GM18499 (cell line): ENCODE measurements around the gene RPL21.
"Not testable (repeated sequence)": the region's sequence is repeated elsewhere in the genome, so short reads cannot be mapped to it uniquely, and the experiment has no call there.

Source experiments
- ATAC-seq: cut with Tn5 transposase; IDR thresholded peaks from one replicate; pipeline ENCODE4 v1.9.1; 2021; ENCODE audit warnings: moderate number of reproducible peaks; ENCODE audit not compliant: insufficient read depth, unreplicated experiment

RPL21 gene

DNA sequence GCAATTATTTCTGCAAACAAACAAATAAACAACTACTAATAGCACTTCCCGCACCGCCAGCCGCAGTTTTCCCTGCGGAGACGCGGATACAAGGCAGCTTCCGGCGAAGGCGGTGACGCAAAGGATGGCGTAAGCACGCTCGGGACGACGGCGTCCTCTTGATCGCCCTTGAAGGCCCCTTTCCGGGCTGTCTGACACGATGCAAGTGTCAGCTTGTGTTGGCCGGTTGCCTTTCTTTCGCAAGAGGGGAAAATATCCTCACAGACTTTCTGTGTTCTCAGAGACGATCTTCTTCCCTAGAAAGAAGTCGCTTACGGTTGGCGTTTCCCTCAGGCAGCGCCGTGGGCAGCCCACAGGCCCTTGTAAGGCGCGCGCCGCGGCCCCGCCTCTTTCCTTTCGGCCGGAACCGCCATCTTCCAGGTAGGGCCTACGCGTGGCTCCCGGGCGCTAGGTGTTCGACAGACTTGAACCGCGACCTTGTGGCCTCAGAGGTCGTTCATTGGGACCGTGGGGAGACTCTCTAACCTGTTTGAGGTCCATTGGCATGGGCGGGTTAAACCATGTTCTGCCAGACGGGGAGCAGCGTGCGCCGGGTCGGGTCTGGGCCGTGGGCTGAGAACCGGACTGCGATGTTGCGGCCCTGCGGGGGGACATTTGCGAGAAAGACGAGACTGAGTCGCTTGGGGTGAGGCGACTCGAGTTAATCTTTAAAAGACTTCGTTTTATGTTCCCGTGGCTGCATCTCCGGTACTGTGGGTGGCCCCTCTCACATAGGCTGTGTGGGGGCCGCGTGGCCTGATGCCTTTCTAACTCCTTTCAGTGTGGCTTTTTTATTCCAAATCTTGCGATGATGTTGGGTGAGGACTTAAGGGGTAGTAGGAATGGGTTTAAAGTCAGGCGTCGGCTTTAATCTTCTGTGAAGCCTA is at the start of gene RPL21:
RPL21 (plus strand) TSS at position 393 of the 926 bp plus-strand sequence. CDS start 2,219 bp downstream, outside the sequence.
- peak; percentile 68 for ATAC-seq

DNA sequence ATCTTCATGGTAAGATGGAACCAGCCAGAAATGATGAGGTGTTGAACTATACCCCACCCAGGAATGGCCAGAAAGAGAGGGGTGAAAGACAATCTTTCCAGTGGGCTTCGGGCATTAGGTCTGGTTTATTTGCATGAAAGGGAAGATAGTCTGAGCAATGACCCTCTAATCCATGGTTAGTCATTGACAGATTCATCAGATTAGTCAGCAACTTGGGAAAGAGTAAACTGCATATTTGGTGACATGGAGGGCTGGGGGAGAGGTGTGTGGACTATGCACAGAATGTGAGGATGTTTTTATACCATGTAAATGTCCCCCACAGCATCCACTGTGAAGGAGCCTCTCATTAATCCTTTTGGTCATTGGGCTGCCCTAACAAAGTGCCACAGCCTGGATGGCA is 49.7 kb upstream of the RPL21 start:
- ATAC-seq, result no peak

DNA sequence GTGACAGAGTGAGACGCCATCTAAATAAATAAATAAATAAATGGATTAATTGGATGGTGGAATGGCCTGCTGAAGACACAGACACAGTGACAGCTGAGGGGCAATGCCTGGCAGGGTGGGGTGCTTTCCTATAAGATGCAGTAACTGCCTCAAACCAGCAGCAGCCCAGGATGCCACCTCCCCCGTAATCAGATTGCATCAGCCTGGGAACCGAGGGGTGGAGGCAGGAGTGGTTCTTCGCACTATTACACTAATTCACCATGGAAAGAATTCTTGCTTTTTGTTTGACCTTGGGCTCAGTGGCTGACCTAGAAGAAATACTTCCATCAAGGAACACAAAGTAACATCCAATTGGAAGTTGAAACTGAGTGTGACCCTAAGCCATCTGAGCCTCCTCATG is 48.2 kb upstream of the RPL21 start:
- no peak for ATAC-seq

DNA sequence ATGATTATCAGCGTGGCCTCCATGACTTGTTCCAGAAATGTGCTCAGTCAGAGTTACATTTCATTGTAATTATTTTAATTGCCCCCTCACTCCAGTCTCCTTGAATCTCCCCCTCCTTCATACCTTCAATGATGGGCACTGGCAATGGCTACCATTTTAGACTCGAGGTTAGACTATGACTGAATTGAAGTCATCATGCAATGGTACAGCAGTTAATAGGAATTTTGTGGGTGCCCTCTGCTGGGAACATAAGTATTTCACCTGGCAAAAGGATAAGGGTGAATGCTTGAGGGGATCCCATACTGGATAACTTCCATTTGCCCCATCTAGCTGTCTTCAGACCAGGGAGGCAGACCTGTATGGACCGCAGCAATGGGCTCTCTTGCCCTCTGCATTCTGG is 47.5 kb upstream of the RPL21 start:
- ATAC-seq, result no peak

DNA sequence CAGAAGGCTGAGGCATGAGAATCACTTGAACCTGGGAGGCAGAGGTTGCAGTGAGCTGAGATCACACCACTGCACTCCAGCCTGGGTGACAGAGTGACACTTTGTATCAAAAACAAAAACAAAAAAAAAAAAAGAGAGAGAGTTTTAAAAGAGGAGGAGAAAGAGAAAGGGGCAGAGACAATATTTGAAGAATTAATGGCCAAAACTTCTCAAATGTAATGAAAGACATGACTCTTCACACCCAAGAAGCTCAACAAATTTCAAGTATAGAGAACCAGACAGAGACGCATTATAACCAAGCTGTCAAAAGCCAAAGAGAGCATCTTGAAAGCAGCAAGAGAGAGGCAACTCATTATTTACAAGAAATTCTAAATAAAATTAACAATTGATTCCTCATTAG is 42.8 kb upstream of the RPL21 start:
- ATAC-seq, result no peak

GRCh38 chr13:27211271-27211670 is 40.1 kb upstream of the RPL21 start:
- no peak for ATAC-seq

DNA sequence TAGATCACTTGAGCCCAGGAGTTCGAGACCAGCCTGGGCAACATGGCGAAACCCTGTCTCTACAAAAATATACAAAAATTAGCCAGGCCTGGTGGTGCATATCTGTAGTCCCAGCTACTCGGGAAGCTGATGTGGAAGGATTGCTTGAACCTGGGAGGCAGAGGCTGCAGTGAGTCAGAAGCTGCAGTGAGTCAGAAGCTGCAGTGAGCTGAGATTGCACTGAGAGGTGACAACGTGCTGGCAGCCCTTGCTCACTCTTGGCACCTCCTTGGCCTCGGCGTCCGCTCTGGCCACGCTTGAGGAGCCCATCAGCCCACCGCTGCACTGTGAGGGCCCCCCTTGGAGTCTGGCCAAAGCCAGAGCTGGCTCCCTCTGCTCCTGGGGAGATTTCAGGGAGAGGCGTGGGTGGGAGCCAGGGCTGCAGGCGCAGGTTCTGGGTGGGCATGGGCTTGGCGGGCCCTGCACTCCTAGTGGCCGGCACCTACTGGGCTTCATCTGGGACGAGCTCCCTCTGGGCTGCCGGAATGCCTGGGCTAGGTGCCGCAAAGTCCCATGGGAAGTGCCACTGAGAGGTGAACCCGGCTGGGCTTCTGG is 39.5 kb upstream of the RPL21 start:
- ATAC-seq, result no peak

DNA sequence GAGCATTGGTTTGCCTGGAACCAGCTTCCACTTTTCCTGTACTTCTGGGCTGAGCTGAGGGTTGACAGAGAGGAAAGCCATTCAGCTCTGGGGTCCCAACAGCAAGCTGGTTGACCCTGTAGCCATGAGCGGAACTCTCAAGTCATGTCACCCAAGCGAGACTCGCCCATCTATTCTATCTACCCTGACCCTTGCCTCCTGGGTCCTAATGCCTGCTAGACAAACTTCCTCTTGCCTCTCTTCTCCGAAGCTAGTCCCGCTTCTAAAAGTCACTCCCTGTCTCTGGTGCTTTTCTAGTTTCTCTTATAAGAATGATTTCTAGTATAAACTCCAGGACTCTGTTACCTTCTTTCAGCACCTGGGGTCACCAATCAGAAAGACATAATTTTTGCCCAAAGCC is 38.0 kb upstream of the RPL21 start:
- ATAC-seq, result not testable (repeated sequence)

GRCh38 chr13:27217791-27218190 is 33.6 kb upstream of the RPL21 start:
- ATAC-seq, result not testable (repeated sequence)

- not testable (repeated sequence) for ATAC-seq
These were observed 32.5 kb upstream of the RPL21 start for GRCh38 chr13:27218861-27219260.

DNA sequence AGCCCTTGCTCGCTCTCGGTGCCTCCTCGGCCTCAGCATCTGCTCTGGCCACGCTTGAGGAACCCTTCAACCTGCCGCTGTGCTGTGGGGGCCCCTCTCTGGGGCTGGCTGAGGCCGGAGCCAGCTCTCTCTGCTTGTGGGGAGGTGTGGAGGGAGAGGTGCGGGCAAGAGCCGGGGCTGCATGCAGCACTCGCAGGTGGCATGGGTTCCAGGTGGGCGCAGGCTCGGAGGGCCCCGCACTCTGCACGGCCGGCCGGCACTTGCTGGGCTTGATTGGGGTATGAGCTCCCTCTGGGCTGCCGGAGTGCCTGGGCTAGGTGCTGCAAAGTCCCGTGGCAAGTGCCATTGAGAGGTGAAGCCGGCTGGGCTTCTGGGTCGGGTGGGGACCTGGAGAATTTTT is 31.7 kb upstream of the RPL21 start:
- ATAC-seq, result no peak

GRCh38 chr13:27222100-27222499 is 29.3 kb upstream of the RPL21 start:
- not testable (repeated sequence) for ATAC-seq

GRCh38 chr13:27226991-27227390 is 24.4 kb upstream of the RPL21 start:
- ATAC-seq, result no peak

DNA sequence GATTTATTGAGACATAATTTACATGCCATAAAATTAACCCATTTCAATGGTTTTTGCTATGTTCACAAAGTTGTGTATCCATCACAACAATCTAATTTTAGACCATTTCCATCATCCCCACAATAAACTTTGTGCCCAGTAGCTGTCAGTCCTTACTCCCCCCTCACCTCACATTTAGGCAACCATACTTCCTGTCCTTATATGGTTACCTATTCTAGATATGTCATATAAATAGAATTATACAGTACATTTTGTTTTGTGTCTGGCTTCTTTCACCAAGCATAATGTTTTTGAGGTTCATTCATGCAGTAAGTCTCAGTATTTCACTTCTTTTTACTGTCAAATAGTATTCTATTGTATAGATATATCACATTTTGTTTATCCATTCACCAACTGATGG is 23.2 kb upstream of the RPL21 start:
- no peak for ATAC-seq

DNA sequence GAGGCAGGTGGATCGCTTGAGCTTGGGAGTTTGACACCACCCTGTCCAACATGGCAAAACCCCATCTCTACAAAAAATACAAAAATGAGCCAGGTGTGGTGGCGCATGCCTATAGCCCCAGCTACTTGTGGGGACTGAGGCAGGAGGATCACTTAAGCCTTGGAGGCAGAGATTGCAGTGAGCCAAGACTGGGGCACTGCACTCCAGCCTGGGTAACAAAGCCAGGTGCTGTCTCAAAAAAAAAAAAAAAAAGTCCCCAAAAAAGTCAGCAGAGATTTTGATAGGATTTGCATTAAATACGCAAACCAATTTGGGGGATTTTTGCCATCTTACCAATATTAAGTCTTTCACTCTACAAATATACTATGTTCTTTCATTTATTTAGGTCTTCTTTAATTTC is 21.7 kb upstream of the RPL21 start:
- ATAC-seq, result no peak

DNA sequence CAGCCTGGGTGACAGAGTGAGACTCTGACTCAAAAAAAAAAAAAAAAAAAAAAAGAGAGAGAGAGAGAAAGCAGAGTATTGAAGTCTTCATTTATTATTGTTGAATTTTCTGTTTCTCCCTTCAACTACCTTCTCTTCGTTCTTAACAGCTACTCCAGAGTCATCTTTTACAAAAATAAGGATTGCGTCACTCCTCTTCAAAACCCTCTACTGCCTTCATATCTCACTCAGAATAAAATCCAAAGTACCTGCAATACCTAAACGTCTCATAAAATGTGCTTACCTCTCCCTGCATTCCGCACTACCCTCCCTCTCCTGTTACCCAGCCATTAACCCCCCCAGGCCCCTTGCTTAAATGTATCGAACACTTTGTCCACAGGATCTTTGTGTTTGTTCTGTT is 17.4 kb upstream of the RPL21 start:
- no peak for ATAC-seq

DNA sequence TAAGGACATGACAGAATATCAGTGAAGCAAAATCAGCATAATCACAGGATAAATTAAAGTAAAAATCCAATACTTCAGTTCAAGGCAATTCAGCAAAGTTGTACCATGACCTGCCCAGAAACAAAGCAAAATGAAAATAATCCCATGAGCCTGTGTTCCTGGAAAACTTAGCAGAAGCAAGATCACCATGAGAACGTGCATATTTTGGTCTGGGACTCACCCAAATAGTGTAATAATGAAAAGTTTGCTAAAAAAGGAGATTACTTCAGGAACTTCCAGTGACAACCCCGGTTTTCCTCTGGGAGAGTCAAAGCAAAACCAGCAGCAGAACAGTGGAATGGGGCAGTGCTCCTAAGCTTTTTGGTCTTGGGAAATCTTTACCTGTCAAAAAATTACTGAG is 14.9 kb upstream of the RPL21 start:
- no peak for ATAC-seq

DNA sequence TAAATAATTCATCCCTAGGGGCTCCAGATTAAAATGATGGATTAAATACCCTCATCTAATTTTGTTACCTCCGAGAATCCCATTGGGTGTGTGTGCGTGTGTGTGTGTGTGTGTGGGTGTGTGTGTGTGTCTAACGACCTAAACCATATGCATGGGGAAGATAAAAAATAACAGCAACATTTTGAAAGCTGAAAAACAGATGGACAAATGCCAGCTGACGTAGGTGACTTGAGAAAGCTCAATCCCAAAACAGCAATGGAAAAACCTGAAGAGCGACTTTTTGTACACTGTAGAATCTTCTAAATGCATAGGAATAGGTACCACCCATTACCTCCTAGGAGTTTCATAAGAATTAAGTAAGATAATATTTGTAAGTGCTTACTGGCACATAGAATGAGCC is 8.7 kb upstream of the RPL21 start:
- no peak for ATAC-seq

GRCh38 chr13:27245610-27246009 is 5.7 kb upstream of the RPL21 start:
- no peak for ATAC-seq

GRCh38 chr13:27250833-27251165 is 559 bp upstream of the RPL21 start:
- ATAC-seq, result peak; percentile 2

DNA sequence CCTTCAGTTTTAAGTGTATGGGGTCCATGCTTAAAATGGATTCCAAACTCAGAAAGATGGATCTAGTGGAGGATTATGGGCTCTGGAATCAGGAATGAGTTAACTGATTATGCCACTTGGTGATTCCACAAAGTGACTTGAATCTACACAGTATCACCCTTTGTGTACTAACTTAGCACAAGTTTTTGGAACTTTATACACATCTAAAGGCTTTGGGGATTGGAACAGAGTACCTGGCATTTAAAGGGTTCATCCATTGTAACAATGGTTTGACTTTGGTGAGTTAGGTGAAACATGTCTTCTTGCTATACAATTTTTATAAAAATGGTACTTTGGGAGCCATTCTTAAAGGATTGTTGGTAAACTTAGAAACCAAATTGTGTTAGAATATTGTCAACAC is 1.1 kb downstream of the RPL21 start:
- no peak for ATAC-seq

GRCh38 chr13:27257233-27257568 is 5.8 kb downstream of the RPL21 start:
- no peak for ATAC-seq
